HG03097 (cell line): Measurements from ENCODE around the gene IRX4.

ENCODE experiments used
- ATAC-seq: cut with Tn5 transposase; IDR thresholded peaks from one replicate; pipeline ENCODE4 v1.9.1; 2021; ENCODE audit not compliant: unreplicated experiment, low FRiP score

IRX4 gene

GRCh38 chr5:1915316-1915715 lies 32.6 kb upstream of the IRX4 start:
- no peak for ATAC-seq

GRCh38 chr5:1914471-1914870 lies 31.7 kb upstream of the IRX4 start:
- ATAC-seq, result no peak

GRCh38 chr5:1913578-1913977 lies 30.9 kb upstream of the IRX4 start:
- ATAC-seq, result no peak

- no peak for ATAC-seq
Measured at GRCh38 chr5:1912951-1913565, 30.3 kb upstream of the IRX4 start.

GRCh38 chr5:1911773-1912235 lies 29.1 kb upstream of the IRX4 start:
- no peak for ATAC-seq

DNA sequence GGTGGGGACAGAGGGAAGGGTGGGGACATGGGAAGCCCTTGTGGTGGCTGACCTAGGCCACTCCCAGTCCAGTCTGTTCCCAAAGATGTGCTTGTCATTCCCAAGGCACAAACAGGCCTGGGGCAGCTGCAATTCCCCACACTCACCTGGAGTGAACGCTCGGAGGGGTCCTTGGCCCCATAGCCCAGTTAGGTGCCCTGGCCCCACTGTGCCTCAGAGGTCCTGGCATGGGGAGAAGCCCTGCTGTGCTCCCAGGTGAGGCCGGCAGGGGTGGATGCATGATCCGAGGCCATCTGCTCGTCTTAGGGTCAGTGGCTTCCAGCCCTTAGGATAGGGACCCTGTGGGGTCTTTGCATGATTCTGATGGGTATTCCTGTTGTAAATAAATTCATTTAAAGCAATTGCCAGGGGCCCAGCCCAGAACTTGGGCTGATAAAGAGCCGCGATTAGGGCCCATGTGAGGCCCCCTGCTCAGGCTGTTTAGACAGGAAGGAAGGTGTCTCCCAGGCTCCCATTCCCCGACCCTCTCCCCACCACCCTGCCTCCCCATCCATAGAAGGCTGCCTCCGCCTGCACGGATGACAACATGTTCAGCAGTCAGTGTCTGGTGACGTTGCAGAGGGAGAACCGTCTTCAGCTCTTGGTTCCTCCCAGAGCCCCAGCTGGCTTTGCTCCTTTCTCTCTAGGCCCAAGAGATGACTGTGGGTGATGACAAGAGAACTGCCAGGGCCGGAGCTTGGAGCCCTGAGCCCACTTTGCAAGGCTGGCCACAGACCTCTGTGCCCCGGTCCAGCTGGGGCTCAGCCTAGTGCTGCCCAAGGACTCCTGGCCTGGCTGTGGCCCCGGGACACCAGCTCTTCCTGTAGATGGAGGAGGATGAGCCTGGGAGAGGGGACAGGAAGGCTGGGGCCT lies 28.4 kb upstream of the IRX4 start:
- ATAC-seq, result no peak

GRCh38 chr5:1910081-1910760 lies 27.5 kb upstream of the IRX4 start:
- ATAC-seq, result no peak

DNA sequence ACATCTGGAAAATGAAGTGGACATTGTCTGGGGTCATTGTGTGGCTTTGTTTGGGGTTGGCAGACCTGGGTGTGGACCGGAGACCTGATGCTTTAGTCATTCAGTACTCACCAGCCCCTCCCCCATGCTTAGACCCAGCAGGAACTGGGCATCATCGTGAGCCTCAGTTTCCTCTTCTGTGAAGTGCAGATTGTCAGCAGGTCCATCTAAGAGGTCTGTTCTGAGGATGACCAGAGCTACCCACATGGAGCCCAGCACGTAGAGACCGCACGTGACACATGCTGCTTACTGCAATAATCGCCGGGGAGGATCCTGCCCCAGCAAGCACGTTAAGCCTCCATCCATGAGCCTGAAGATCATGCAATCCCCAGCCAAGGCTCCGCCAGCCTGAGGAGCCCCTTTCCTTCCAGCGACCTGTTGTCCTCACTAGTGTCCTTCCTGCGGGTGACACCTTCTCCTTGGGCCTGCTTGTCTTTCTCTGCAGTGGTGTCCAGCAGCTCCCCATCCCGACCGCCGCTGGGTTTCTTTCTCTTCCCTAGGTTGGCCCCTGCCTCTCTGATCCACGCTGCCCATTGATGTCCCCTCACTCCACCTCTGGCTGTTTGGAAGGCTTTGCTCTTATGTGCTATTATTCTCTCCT lies 26.7 kb upstream of the IRX4 start:
- no peak for ATAC-seq

GRCh38 chr5:1908931-1909330 lies 26.2 kb upstream of the IRX4 start:
- no peak for ATAC-seq

DNA sequence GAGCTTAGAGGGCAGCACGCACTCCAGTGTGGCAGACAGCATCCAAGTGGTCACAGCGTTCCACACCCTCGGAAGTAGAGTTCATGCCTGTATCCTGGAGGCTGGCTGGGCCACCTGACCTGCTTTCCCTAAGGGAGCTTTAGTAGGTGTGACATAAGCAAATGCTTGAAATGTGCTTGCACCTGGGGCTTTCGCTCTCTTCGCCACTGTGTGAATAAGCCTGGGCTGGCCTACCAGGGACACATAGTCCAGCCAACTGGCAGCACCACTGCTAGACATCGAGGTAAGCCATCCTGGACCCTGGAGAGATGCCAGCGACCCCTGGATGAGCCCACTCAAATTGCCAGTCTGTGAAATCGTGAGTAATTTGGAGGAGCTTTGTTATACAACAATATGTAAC lies 24.9 kb upstream of the IRX4 start:
- no peak for ATAC-seq

- no peak for ATAC-seq
Measured at GRCh38 chr5:1905108-1905507, 22.4 kb upstream of the IRX4 start.

GRCh38 chr5:1901983-1902382 lies 19.3 kb upstream of the IRX4 start:
- no peak for ATAC-seq

- no peak for ATAC-seq
Measured at GRCh38 chr5:1901061-1901460, 18.3 kb upstream of the IRX4 start.

GRCh38 chr5:1899201-1899600 lies 16.5 kb upstream of the IRX4 start:
- ATAC-seq, result no peak

- ATAC-seq, result no peak
Measured at GRCh38 chr5:1897816-1898450, 15.2 kb upstream of the IRX4 start.

DNA sequence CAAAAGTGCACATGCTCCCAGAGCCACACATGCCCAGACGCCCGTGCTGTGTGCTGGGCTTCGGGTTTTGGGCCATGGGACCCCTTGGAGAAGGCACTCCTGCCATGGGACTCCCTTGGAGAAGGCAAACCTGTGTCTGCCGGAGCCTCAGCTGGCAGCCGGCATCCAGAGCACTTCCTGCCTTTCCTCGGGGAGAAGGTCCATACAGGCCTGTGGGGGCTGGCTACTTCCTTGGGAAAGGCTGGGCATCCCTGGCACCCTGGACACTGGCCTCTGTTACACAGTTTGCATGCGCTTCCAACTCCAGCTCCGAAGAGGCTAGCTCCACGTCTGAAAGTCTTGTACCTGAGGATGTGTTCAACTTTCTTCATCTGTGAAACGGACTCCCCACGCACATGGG lies 14.7 kb upstream of the IRX4 start:
- ATAC-seq, result no peak

- no peak for ATAC-seq
Measured at GRCh38 chr5:1896602-1897376, 14.1 kb upstream of the IRX4 start.

- ATAC-seq, result no peak
Measured at GRCh38 chr5:1895739-1896420, 13.2 kb upstream of the IRX4 start.

DNA sequence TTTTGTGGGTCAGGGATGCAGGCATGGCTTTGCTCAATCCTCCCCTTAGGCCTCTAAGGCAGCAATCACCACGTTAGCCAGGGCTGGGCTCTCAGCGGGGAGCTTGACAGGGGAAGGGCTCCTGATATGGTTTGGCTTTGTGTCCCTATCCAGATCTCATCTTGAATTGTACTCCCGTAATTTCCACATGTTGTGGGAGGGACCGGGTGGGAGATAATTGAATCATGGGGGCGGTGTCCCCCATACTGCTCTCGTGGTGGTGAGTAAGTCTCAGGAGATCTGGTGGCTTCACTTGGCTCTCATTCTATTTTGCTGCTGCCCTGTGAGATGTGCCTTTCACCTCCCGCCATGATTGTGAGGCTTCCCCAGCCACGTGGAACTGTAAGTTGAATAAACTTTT lies 11.5 kb upstream of the IRX4 start:
- ATAC-seq, result no peak
